Sigmoid colon (tissue), 4 donors: ENCODE data around the gene NDE1.

Source experiments
- EP300 ChIP-seq, 4 donors: sonication (generic); formaldehyde crosslinking; IDR thresholded peaks; one replicate each; pipeline ENCODE4 v1.6.1; 2017; ENCODE audit warnings: antibody characterized with exemption in 4 of 4
- POLR2A ChIP-seq, 2 donors: fragments of 450-650 bp; IDR thresholded peaks; one replicate each; pipeline ENCODE4 v1.6.1; 2016; ENCODE audit warnings: antibody characterized with exemption in 2 of 2, mild to moderate bottlenecking in 2 of 2, moderate library complexity in 2 of 2
- POLR2AphosphoS5 ChIP-seq, 4 donors: sonication (generic); formaldehyde crosslinking; IDR thresholded peaks; one replicate each; pipeline ENCODE4 v1.6.1; 2017; ENCODE audit warnings: antibody characterized with exemption in 4 of 4
- TF ChIP-seq, protein P1 (sequence below), 4 experiments: fragments of 450-650 bp in 3 of 4; fragments of 200-600 bp in 1 of 4; IDR thresholded peaks; one replicate each; pipeline ENCODE4 v1.5.1; 2016 to 2019; ENCODE audit warnings: antibody characterized with exemption in 4 of 4, mild to moderate bottlenecking in 3 of 4, moderate library complexity in 2 of 4

DNA sequence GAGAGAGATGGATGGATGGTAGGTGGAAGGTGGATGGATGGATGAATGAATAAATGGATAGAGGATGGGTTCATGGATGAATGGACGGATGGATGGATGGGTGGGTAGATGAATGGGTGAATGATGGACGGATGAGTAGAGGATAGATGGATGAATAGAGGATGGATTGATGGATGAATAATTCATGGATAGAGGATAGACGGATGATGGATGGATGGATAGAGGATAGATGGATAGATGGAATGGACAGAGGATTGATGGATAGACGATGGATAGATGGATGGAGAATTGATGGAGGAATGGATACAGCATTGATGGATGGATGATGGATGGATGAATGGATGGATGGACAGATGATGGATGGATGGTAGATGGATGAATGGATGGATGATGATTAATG, 115.1 kb downstream of the NDE1 start:
- TF ChIP-seq, protein P1, sequence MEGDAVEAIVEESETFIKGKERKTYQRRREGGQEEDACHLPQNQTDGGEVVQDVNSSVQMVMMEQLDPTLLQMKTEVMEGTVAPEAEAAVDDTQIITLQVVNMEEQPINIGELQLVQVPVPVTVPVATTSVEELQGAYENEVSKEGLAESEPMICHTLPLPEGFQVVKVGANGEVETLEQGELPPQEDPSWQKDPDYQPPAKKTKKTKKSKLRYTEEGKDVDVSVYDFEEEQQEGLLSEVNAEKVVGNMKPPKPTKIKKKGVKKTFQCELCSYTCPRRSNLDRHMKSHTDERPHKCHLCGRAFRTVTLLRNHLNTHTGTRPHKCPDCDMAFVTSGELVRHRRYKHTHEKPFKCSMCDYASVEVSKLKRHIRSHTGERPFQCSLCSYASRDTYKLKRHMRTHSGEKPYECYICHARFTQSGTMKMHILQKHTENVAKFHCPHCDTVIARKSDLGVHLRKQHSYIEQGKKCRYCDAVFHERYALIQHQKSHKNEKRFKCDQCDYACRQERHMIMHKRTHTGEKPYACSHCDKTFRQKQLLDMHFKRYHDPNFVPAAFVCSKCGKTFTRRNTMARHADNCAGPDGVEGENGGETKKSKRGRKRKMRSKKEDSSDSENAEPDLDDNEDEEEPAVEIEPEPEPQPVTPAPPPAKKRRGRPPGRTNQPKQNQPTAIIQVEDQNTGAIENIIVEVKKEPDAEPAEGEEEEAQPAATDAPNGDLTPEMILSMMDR (IDR thresholded peaks at IDR 0.05) = no peak
- TF ChIP-seq POLR2A (IDR thresholded peaks at IDR 0.05) (no peak), EP300 (IDR thresholded peaks at IDR 0.05) (no peak), POLR2AphosphoS5 (IDR thresholded peaks at IDR 0.05) (peak; percentile 33 to 77 (median 64))
